ENCODE results near the gene LAIR1.

DNA sequence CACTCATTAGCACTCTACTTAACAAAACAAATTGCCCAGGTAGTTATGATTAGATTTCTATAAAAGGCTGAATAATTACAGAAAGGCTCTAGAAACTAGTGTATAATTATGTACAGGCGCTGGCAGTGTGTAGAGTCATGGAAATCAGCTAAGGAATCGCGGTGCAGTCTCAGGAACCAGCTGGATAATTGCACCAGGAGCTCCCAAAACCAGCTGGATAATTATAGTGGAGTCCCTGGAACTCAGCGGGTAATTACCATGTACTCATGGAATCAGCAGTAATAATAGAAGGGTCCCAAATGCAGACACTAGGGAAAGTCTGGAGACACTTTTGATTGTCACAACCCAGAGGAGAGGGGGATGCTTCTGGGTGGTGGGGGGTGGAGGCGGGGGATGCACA is 27.4 kb upstream of the LAIR1 start:
- TF ChIP-seq, protein P1, sequence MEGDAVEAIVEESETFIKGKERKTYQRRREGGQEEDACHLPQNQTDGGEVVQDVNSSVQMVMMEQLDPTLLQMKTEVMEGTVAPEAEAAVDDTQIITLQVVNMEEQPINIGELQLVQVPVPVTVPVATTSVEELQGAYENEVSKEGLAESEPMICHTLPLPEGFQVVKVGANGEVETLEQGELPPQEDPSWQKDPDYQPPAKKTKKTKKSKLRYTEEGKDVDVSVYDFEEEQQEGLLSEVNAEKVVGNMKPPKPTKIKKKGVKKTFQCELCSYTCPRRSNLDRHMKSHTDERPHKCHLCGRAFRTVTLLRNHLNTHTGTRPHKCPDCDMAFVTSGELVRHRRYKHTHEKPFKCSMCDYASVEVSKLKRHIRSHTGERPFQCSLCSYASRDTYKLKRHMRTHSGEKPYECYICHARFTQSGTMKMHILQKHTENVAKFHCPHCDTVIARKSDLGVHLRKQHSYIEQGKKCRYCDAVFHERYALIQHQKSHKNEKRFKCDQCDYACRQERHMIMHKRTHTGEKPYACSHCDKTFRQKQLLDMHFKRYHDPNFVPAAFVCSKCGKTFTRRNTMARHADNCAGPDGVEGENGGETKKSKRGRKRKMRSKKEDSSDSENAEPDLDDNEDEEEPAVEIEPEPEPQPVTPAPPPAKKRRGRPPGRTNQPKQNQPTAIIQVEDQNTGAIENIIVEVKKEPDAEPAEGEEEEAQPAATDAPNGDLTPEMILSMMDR (IDR thresholded peaks at IDR 0.05) = no peak
- TF ChIP-seq POLR2A (IDR thresholded peaks at IDR 0.05) = no peak
- TF ChIP-seq POLR2AphosphoS5 (IDR thresholded peaks at IDR 0.05) = no peak
- TF ChIP-seq EP300 (IDR thresholded peaks at IDR 0.05; ENCODE audit: low read depth) = no peak
